ENCODE measurements around the gene SERGEF. TPM values are rescaled to one million over a fixed set of nuclear protein-coding genes. Genes with fewer than 3 reads are reported as not detected.

Gene SERGEF
- total RNA-seq, 1 donor from 2014 or later = 17.6 TPM

DNA sequence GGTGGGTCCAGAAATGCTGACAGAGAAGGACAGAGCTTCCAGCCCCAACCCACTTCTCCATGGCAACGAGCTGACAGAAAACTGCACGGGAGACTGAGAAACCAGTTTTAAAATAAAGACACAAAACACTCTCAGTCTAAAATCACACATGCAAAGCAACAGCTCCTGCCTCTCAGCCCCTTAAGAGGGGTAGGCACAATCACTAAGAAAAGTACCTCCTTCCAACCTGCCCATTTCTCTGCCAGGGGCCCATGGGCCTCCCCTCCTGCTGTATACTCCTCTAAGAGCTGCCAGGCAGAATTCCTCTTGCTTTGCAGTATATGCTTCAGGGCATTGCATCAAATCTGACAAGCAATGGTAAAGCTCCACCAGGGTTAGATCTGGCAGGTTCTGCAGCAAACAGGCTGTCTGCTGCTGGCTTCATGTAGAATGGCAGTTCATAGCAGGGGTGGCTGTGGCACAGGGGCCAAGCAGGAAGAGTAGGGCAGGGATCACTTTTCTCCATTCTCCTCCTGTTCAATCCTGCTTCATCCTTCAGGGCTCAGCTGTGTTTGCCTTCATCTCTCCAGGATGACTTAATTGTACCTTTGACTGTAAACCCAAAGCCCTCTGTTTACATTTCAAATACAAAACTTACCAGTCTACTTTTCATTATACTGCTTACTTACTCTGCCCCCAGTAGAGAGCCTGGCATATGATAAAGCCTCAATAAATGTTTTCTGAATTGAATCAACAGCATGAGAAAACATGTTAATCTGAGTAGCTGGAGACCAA lies 200.6 kb downstream of the SERGEF start:
- H4K20me1 ChIP-seq (ENCODE audit: insufficient read depth, low read length) = peaks cover 9% of the 10 kb centered on the region
- H3K4me3 Mint-ChIP-seq (ENCODE audit: unreplicated experiment) = no peak overlapping the region
- no peak overlapping the region for H2AFZ ChIP-seq (ENCODE audit: low read depth, low read length)
- H3K36me3 Mint-ChIP-seq (ENCODE audit: low read depth, unreplicated experiment) = no peaks in the 10 kb centered on the region
- no peak overlapping the region for H3K27ac Mint-ChIP-seq (ENCODE audit: unreplicated experiment)
- FAIRE-seq (no peak), DNase-seq (ENCODE audit: low read depth) (no peak)
- H3K4me1 Mint-ChIP-seq (ENCODE audit: low read depth, unreplicated experiment) = no peaks in the 10 kb centered on the region
- no peaks in the 10 kb centered on the region for H3K9me3 ChIP-seq (ENCODE audit: insufficient read depth, low read depth, low read length)
- peaks cover 7% of the 10 kb centered on the region for H3K27me3 Mint-ChIP-seq (ENCODE audit: low read depth, unreplicated experiment)
- no peaks in the 10 kb centered on the region for H3K79me2 ChIP-seq (ENCODE audit: insufficient read depth, low read length)
- no peak overlapping the region for H3K4me2 ChIP-seq (ENCODE audit: low read length)
- H3K4me3 ChIP-seq (ENCODE audit: insufficient read depth, low read depth, low read length) = no peak overlapping the region
- peaks cover 10% of the 10 kb centered on the region for H3K4me1 ChIP-seq (ENCODE audit: insufficient read depth, low read length)
- no peak for TF ChIP-seq CTCF (IDR thresholded peaks at IDR 0.05; ENCODE audit: insufficient read depth, low read depth, low read length)
- TF ChIP-seq EZH2 (IDR thresholded peaks at IDR 0.05; ENCODE audit: insufficient read depth, low read length) = no peak
- no peak overlapping the region for H3K27ac ChIP-seq (ENCODE audit: low read depth, low read length)
- H3K36me3 ChIP-seq (ENCODE audit: insufficient read depth, low read length) = no peaks in the 10 kb centered on the region
- no peak overlapping the region for H3K9ac ChIP-seq (ENCODE audit: low read length)
- H3K9me3 Mint-ChIP-seq (ENCODE audit: unreplicated experiment) = no peaks in the 10 kb centered on the region
- no peaks in the 10 kb centered on the region for H3K27me3 ChIP-seq (ENCODE audit: insufficient read depth, low read length)

- Histone ChIP-seq H3K9ac (ENCODE audit: low read length) (no peak overlapping the region), H3K79me2 (ENCODE audit: insufficient read depth, low read length) (no peaks in the 10 kb centered on the region), H2AFZ (ENCODE audit: low read depth, low read length) (no peak overlapping the region), H3K4me2 (ENCODE audit: low read length) (no peak overlapping the region), H3K36me3 (ENCODE audit: insufficient read depth, low read length) (no peaks in the 10 kb centered on the region), H3K9me3 (ENCODE audit: insufficient read depth, low read depth, low read length) (no peaks in the 10 kb centered on the region), H3K4me1 (ENCODE audit: insufficient read depth, low read length) (peaks cover 10% of the 10 kb centered on the region), H4K20me1 (ENCODE audit: insufficient read depth, low read length) (peaks cover 9% of the 10 kb centered on the region), H3K27me3 (ENCODE audit: insufficient read depth, low read length) (no peaks in the 10 kb centered on the region), H3K27ac (ENCODE audit: low read depth, low read length) (no peak overlapping the region), H3K4me3 (ENCODE audit: insufficient read depth, low read depth, low read length) (no peak overlapping the region)
- no peak for TF ChIP-seq CTCF (IDR thresholded peaks at IDR 0.05; ENCODE audit: insufficient read depth, low read depth, low read length)
- TF ChIP-seq EZH2 (IDR thresholded peaks at IDR 0.05; ENCODE audit: insufficient read depth, low read length) = no peak
- FAIRE-seq = no peak
- H3K9me3 Mint-ChIP-seq (ENCODE audit: unreplicated experiment) = no peaks in the 10 kb centered on the region
- peaks cover 5% of the 10 kb centered on the region for H3K27me3 Mint-ChIP-seq (ENCODE audit: low read depth, unreplicated experiment)
- H3K36me3 Mint-ChIP-seq (ENCODE audit: low read depth, unreplicated experiment) = no peaks in the 10 kb centered on the region
- no peak overlapping the region for H3K27ac Mint-ChIP-seq (ENCODE audit: unreplicated experiment)
- H3K4me3 Mint-ChIP-seq (ENCODE audit: unreplicated experiment) = no peak overlapping the region
- DNase-seq (ENCODE audit: low read depth) = no peak
- H3K4me1 Mint-ChIP-seq (ENCODE audit: low read depth, unreplicated experiment) = no peaks in the 10 kb centered on the region
Observed at GRCh38 chr11:17811352-17811751, 201.5 kb downstream of the SERGEF start.

DNA sequence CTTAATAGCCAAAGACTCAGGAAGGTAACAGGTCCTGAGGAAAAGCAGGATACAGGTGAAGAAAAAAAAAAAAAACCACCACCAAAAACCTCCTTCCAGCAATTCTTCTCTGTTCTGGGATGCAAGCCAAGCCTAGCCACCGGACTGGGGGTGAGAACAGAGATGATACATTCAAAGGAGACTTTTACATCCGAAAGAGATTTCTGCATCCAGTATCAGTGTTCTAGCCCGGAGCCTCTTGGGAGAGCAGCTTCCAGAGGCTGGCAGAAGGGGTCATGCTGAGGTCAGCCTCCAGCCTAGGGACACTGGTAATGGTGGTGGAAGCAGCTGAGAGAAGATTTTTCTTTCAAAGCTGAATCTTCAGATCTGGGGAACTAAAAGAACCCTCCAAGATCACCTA lies 202.1 kb downstream of the SERGEF start:
- H3K27ac ChIP-seq (ENCODE audit: low read depth, low read length) = no peak overlapping the region
- Mint-ChIP-seq H3K36me3 (ENCODE audit: low read depth, unreplicated experiment) (no peaks in the 10 kb centered on the region), H3K9me3 (ENCODE audit: unreplicated experiment) (no peaks in the 10 kb centered on the region), H3K4me3 (ENCODE audit: unreplicated experiment) (no peak overlapping the region), H3K27ac (ENCODE audit: unreplicated experiment) (no peak overlapping the region), H3K27me3 (ENCODE audit: low read depth, unreplicated experiment) (peaks cover 5% of the 10 kb centered on the region), H3K4me1 (ENCODE audit: low read depth, unreplicated experiment) (no peaks in the 10 kb centered on the region)
- no peak overlapping the region for H3K9ac ChIP-seq (ENCODE audit: low read length)
- no peak overlapping the region for H3K4me3 ChIP-seq (ENCODE audit: insufficient read depth, low read depth, low read length)
- H4K20me1 ChIP-seq (ENCODE audit: insufficient read depth, low read length) = peaks cover 9% of the 10 kb centered on the region
- DNase-seq (ENCODE audit: low read depth) = peak; percentile 39
- no peaks in the 10 kb centered on the region for H3K27me3 ChIP-seq (ENCODE audit: insufficient read depth, low read length)
- no peak for FAIRE-seq
- peaks cover 10% of the 10 kb centered on the region for H3K4me1 ChIP-seq (ENCODE audit: insufficient read depth, low read length)
- H2AFZ ChIP-seq (ENCODE audit: low read depth, low read length) = no peak overlapping the region
- no peaks in the 10 kb centered on the region for H3K79me2 ChIP-seq (ENCODE audit: insufficient read depth, low read length)
- H3K9me3 ChIP-seq (ENCODE audit: insufficient read depth, low read depth, low read length) = no peaks in the 10 kb centered on the region
- no peak for TF ChIP-seq EZH2 (IDR thresholded peaks at IDR 0.05; ENCODE audit: insufficient read depth, low read length)
- TF ChIP-seq CTCF (IDR thresholded peaks at IDR 0.05; ENCODE audit: insufficient read depth, low read depth, low read length) = no peak
- no peak overlapping the region for H3K4me2 ChIP-seq (ENCODE audit: low read length)
- no peaks in the 10 kb centered on the region for H3K36me3 ChIP-seq (ENCODE audit: insufficient read depth, low read length)

All from astrocyte (in vitro differentiated cells and primary cell).